NT2/D1 (cell line): ENCODE data around the gene PGPEP1.

Source experiments
- SUZ12 ChIP-seq: IDR thresholded peaks from 2 replicates; pipeline ENCODE4 v1.6.1; 2011; ENCODE audit not compliant: insufficient read length, insufficient read depth; ENCODE audit errors: extremely low read depth
- YY1 ChIP-seq: IDR thresholded peaks from 2 replicates; pipeline ENCODE4 v1.6.1; 2011; ENCODE audit not compliant: insufficient read length, insufficient read depth

DNA sequence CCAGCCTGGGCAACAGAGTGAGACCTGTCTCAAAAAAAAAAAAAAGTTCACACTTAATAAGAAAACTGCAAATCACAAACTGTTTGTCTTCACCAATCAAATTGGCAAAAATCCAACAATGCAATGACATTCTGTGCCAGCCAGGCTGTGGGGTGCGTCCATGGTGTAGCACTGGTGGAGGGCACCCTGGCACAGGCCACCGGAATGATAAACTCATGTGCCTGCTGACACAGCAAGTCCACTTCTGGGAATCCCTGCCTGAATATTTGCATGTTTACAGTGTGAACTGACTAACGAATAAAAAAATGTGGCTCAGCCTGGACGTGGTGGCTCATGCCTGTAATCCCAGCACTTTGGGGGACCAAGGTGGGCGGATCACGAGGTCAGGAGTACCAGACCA lies 58.6 kb downstream of the PGPEP1 start:
- no peak for TF ChIP-seq SUZ12
- TF ChIP-seq YY1, result no peak
